A673 (cell line): Measurements from ENCODE around the gene SYNJ1.

Experiments used
- EZH2 ChIP-seq: fragments of 200-600 bp; sonication (generic); IDR thresholded peaks from 2 replicates; pipeline ENCODE4 v1.6.1; 2017; ENCODE audit warnings: borderline replicate concordance, low read depth, mild to moderate bottlenecking, mixed read lengths, antibody characterized with exemption, low read length; ENCODE audit not compliant: poor library complexity, severe bottlenecking
- TF ChIP-seq, protein P1 (sequence below): fragments of 300-800, 200-600 bp; sonication (generic); conservative IDR thresholded peaks from 2 replicates; pipeline ENCODE4 v1.5.1; 2017; ENCODE audit warnings: low read depth, mild to moderate bottlenecking, antibody characterized with exemption, low read length, moderate library complexity, mixed read lengths

DNA sequence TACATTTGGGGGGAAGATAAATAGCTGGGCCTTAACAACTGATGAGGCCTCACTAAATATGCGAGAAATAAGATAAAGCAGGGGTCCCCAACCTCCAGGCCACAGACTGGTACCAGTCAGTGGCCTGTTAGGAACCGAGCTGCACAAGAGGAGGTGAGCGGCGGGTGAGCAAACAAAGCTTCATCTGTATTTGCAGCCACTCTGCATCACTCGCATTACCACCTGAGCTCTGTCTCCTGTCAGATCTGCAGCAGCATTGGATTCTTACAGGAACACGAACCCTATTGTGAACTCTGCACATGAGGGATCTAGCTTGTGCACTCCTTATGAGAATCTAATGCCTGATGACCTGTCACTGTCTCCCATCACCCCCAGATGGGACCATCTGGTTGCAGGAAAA lies 48.9 kb upstream of the SYNJ1 start:
- TF ChIP-seq, protein P1, sequence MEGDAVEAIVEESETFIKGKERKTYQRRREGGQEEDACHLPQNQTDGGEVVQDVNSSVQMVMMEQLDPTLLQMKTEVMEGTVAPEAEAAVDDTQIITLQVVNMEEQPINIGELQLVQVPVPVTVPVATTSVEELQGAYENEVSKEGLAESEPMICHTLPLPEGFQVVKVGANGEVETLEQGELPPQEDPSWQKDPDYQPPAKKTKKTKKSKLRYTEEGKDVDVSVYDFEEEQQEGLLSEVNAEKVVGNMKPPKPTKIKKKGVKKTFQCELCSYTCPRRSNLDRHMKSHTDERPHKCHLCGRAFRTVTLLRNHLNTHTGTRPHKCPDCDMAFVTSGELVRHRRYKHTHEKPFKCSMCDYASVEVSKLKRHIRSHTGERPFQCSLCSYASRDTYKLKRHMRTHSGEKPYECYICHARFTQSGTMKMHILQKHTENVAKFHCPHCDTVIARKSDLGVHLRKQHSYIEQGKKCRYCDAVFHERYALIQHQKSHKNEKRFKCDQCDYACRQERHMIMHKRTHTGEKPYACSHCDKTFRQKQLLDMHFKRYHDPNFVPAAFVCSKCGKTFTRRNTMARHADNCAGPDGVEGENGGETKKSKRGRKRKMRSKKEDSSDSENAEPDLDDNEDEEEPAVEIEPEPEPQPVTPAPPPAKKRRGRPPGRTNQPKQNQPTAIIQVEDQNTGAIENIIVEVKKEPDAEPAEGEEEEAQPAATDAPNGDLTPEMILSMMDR: no peak
- no peak for TF ChIP-seq EZH2
